Chondrocyte (in vitro differentiated cells): ENCODE results near the gene FIBCD1. TPM values are rescaled to one million over a fixed set of nuclear protein-coding genes. Genes with fewer than 3 reads are reported as not detected.

Experiments used
- DNase-seq: peaks from one replicate; pipeline ENCODE4 v3.0.0; 2021; ENCODE audit warnings: mixed read lengths, low spot score
- H3K27ac Mint-ChIP-seq: one replicate; pipeline ENCODE4 v1.8.0; 2021; ENCODE audit warnings: mild to moderate bottlenecking, moderate library complexity, mixed read lengths; ENCODE audit not compliant: unreplicated experiment
- H3K27me3 Mint-ChIP-seq: 2 replicates; pipeline ENCODE4 v1.8.0; 2021; ENCODE audit warnings: low read depth, mixed read lengths
- H3K36me3 Mint-ChIP-seq: 2 replicates; pipeline ENCODE4 v1.8.0; 2021; ENCODE audit warnings: low read depth, mixed read lengths
- H3K4me1 Mint-ChIP-seq: 2 replicates; pipeline ENCODE4 v1.8.0; 2021; ENCODE audit warnings: low read depth, mild to moderate bottlenecking, mixed read lengths
- H3K4me3 Mint-ChIP-seq: one replicate; pipeline ENCODE4 v1.8.0; 2021; ENCODE audit warnings: mild to moderate bottlenecking, moderate library complexity, mixed read lengths; ENCODE audit not compliant: unreplicated experiment
- H3K9me3 Mint-ChIP-seq: 2 replicates; pipeline ENCODE4 v1.8.0; 2021; ENCODE audit warnings: low read depth, mixed read lengths
- CTCF ChIP-seq: fragments of 200-600 bp; sonication (generic); IDR thresholded peaks from 2 replicates; pipeline ENCODE4 v1.5.0; 2021; ENCODE audit warnings: antibody characterized with exemption, mild to moderate bottlenecking, moderate library complexity
- total RNA-seq: library from RNA; stranded (reverse); gene quantifications from 3 replicates; pipeline ENCODE4 v1.2.1, GENCODE V29; 2021

The FIBCD1 gene
- total RNA-seq, 1 donor from 2014 or later, result 8.3 TPM

DNA sequence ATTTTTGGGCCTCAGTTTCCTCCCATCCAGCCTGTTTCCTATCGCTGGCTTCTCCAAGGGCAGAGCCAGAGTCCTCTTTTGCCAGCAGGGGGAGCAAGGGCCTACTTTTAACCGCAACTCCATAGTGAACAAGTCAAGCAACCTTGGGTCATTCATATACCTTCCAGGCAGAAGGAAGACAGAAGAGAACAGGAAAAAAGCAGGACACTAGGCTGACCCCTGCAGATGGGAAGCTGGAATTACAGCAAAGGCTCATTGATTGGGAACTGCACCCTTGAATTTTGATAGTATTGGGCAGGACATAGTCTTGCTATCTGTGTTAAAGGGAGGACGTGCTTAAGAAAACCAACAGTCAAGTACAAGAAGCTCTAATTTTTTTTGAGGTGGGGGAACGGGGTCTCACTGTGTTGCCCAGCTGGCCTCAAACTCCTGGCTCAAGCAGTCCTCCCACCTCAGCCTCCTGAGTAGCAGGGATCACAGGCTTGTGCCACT is 72.5 kb downstream of the FIBCD1 start:
- no peaks in the 10 kb centered on the region for H3K9me3 Mint-ChIP-seq
- TF ChIP-seq CTCF, result peak; percentile 91
- H3K4me3 Mint-ChIP-seq, result no peak overlapping the region
- no peaks in the 10 kb centered on the region for H3K27me3 Mint-ChIP-seq
- H3K27ac Mint-ChIP-seq, result peak overlapping the region; percentile 88
- peaks cover 30% of the 10 kb centered on the region for H3K4me1 Mint-ChIP-seq
- no peak for DNase-seq
- peaks cover 11% of the 10 kb centered on the region for H3K36me3 Mint-ChIP-seq

DNA sequence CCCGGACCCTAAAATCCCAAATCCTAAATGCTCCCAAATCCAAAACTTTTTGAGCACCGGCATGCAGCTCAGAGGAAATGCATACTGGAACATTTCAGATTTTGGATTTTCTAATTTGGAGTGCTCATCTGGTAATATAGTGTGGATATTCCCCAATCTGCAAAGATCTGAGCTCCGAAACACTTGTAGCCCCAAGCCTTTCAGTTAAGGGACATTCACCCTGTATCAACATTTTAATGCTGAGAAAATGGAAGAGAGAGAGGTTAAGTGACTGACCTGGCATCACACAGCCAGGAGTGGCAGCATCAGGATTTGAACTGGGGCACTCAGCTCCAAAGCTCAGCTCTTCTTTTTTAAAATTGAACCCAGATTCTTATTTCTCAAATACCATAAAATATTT is 73.1 kb downstream of the FIBCD1 start:
- H3K4me1 Mint-ChIP-seq, result peaks cover 36% of the 10 kb centered on the region
- H3K27ac Mint-ChIP-seq, result no peak overlapping the region
- H3K27me3 Mint-ChIP-seq, result no peaks in the 10 kb centered on the region
- DNase-seq, result no peak
- peaks cover 11% of the 10 kb centered on the region for H3K36me3 Mint-ChIP-seq
- no peaks in the 10 kb centered on the region for H3K9me3 Mint-ChIP-seq
- H3K4me3 Mint-ChIP-seq, result no peak overlapping the region
- no peak for TF ChIP-seq CTCF

DNA sequence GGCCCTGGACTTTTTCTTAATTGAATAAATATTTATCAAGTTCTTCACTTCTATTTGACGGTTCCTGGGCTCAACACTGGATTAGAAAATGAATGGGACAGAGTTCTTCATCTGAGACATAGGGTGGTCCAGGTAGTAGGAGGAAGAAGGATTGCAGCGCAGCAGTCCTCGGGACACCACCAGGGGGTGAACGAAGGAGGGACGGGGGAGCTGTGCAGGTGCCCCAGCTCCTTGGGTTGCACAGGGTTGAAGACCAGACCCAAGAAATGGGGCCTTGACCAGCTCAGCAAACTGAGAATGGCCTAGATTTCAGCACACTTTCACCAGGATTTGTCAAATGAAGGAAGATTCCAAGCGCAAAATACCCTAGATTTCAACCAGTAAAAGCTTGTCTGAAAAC is 74.5 kb downstream of the FIBCD1 start:
- Mint-ChIP-seq H3K4me1 (peaks cover 42% of the 10 kb centered on the region), H3K27me3 (no peaks in the 10 kb centered on the region), H3K4me3 (no peak overlapping the region), H3K9me3 (no peaks in the 10 kb centered on the region), H3K36me3 (peaks cover 11% of the 10 kb centered on the region), H3K27ac (no peak overlapping the region)
- DNase-seq, result no peak
- no peak for TF ChIP-seq CTCF

- Mint-ChIP-seq H3K9me3 (no peaks in the 10 kb centered on the region), H3K4me1 (peaks cover 55% of the 10 kb centered on the region), H3K27ac (peak overlapping the region; percentile 56), H3K36me3 (peaks cover 11% of the 10 kb centered on the region), H3K4me3 (no peak overlapping the region), H3K27me3 (no peaks in the 10 kb centered on the region)
- no peak for TF ChIP-seq CTCF
- DNase-seq, result no peak
Observed at GRCh38 chr9:130862747-130863146, 76.3 kb downstream of the FIBCD1 start.

DNA sequence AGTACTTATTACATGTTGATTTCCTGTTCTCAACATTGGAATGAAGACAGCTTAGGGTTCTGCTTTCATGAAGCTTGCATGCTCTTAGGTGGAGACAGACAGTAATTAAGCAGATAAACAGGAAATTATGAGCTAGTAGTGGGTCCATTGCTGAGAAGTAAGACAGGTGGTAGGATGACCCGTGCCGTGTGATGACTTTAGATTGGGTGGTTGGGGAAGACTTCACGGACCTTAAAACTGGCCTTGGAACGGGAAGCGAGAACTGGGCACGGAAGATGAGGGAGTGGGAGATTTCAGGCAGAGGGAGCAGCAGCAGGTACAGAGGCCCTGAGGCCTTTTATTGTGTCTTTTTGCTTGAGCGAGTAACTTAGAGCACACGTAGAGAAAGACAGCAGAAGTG is 76.8 kb downstream of the FIBCD1 start:
- peak overlapping the region; percentile 56 for H3K27ac Mint-ChIP-seq
- peaks cover 11% of the 10 kb centered on the region for H3K36me3 Mint-ChIP-seq
- no peak overlapping the region for H3K4me3 Mint-ChIP-seq

More for the DNA sequence above, 76.8 kb downstream of the FIBCD1 start:
- Mint-ChIP-seq H3K4me1 (peaks cover 60% of the 10 kb centered on the region), H3K9me3 (no peaks in the 10 kb centered on the region), H3K27me3 (no peaks in the 10 kb centered on the region)
- DNase-seq, result no peak
- no peak for TF ChIP-seq CTCF
